Lung (tissue), 12 donors: Measurements from ENCODE around the gene CBX5. TPM values are rescaled to one million over a fixed set of nuclear protein-coding genes. Genes with fewer than 3 reads are reported as not detected.

ENCODE experiments used
- ATAC-seq: fragments of 200-7000 bp; cut with Tn5 transposase; one replicate; pipeline ENCODE4 v1.9.1; 2020; ENCODE audit warnings: moderate number of reproducible peaks; ENCODE audit not compliant: insufficient read depth, low FRiP score
- DNase-seq, 3 donors: peaks; one replicate each; pipeline ENCODE4 v3.0.0-alpha.2; 2013 to 2017
- H3K27ac ChIP-seq, 2 donors: one replicate each; pipeline ENCODE4 v1.5.1; 2013; ENCODE audit warnings: mild to moderate bottlenecking in 2 of 2, moderate library complexity in 2 of 2, control low read depth in 1 of 2, inconsistent platforms in 1 of 2, low read depth in 1 of 2, low read length in 1 of 2
- H3K27me3 ChIP-seq, 3 donors: one replicate each; pipeline ENCODE4 v1.5.1; 2013; ENCODE audit warnings: low read length in 2 of 3; ENCODE audit not compliant: control insufficient read depth in 3 of 3, insufficient read depth in 3 of 3
- H3K36me3 ChIP-seq, 4 donors: one replicate each; pipeline ENCODE4 v1.5.1; 2013; ENCODE audit warnings: low read length in 4 of 4, mild to moderate bottlenecking in 1 of 4, moderate library complexity in 1 of 4; ENCODE audit not compliant: control insufficient read depth in 4 of 4, insufficient read depth in 4 of 4
- H3K4me1 ChIP-seq, 5 donors: one replicate each; pipeline ENCODE4 v1.5.1; 2013; ENCODE audit warnings: low read length in 5 of 5, mild to moderate bottlenecking in 2 of 5, moderate library complexity in 1 of 5; ENCODE audit not compliant: control insufficient read depth in 5 of 5, insufficient read depth in 5 of 5
- H3K4me3 ChIP-seq: one replicate; pipeline ENCODE4 v1.5.1; 2013; ENCODE audit warnings: mild to moderate bottlenecking, control low read depth, moderate library complexity
- H3K9ac ChIP-seq, 2 donors: one replicate each; pipeline ENCODE4 v1.5.1; 2013; ENCODE audit warnings: low read length in 2 of 2, control low read depth in 1 of 2; ENCODE audit not compliant: insufficient read depth in 1 of 2
- H3K9me3 ChIP-seq, 4 donors: one replicate each; pipeline ENCODE4 v1.5.1; 2013; ENCODE audit warnings: low read length in 3 of 4, mild to moderate bottlenecking in 1 of 4, moderate library complexity in 1 of 4; ENCODE audit not compliant: control insufficient read depth in 4 of 4, insufficient read depth in 3 of 4
- WGBS, 2 donors: extraction: QIAGEN DNeasy Blood & Tissue Kit; methylation state at CpG; one replicate each; pipeline ENCODE4 v1.1.7; 2013; 5-methylcytosine and 5-hydroxymethylcytosine counted together
- polyA plus RNA-seq, 2 donors: library from polyadenylated mRNA; stranded (reverse); fragments of 200-250 nt; gene quantifications; one replicate each; pipeline ENCODE4 v1.2.1, GENCODE V29; 2013
- total RNA-seq, 2 donors: library from RNA; depleted of rRNA in 1 of 2; stranded (reverse); fragments of >200 nt in 1 of 2; gene quantifications; one replicate each; pipeline ENCODE4 v1.2.1, GENCODE V29; 2014 to 2021
- TF ChIP-seq, protein P1 (sequence below): IDR thresholded peaks from 2 replicates; pipeline ENCODE4 v1.5.1; 2012; ENCODE audit warnings: mild to moderate bottlenecking; ENCODE audit errors: control extremely low read depth, extremely low read depth
- donor health status: control.
- donor health status: control.
- donor health status: Bipolar disorder and iron deficiency.
- donor health status: healthy.
- donor health status: DM: yes; HTN: yes; CAD: no.

Gene CBX5
- total and polyA plus RNA-seq, 4 donors, result 8.3 to 78.3 (median 30.3) TPM

- Histone ChIP-seq H3K9ac (no peak overlapping the region), H3K27ac (no peak overlapping the region), H3K27me3 (peaks cover 0 to 44% (median 9%) of the 10 kb centered on the region in 3 donors), H3K4me1 (peaks cover 0 to 23% (median 4%) of the 10 kb centered on the region in 5 donors), H3K36me3 (no peaks in the 10 kb centered on the region), H3K4me3 (no peak overlapping the region), H3K9me3 (no peaks in the 10 kb centered on the region)
- TF ChIP-seq, protein P1, sequence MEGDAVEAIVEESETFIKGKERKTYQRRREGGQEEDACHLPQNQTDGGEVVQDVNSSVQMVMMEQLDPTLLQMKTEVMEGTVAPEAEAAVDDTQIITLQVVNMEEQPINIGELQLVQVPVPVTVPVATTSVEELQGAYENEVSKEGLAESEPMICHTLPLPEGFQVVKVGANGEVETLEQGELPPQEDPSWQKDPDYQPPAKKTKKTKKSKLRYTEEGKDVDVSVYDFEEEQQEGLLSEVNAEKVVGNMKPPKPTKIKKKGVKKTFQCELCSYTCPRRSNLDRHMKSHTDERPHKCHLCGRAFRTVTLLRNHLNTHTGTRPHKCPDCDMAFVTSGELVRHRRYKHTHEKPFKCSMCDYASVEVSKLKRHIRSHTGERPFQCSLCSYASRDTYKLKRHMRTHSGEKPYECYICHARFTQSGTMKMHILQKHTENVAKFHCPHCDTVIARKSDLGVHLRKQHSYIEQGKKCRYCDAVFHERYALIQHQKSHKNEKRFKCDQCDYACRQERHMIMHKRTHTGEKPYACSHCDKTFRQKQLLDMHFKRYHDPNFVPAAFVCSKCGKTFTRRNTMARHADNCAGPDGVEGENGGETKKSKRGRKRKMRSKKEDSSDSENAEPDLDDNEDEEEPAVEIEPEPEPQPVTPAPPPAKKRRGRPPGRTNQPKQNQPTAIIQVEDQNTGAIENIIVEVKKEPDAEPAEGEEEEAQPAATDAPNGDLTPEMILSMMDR, result no peak
- WGBS, 2 donors, result 45 to 56% methylated on average over 3 of the region's 3 CpGs
- DNase-seq (peak in 1 of 3 donors; percentile 38), ATAC-seq (no peak)
Observed at GRCh38 chr12:54199917-54200316, 80.0 kb downstream of the CBX5 start.

DNA sequence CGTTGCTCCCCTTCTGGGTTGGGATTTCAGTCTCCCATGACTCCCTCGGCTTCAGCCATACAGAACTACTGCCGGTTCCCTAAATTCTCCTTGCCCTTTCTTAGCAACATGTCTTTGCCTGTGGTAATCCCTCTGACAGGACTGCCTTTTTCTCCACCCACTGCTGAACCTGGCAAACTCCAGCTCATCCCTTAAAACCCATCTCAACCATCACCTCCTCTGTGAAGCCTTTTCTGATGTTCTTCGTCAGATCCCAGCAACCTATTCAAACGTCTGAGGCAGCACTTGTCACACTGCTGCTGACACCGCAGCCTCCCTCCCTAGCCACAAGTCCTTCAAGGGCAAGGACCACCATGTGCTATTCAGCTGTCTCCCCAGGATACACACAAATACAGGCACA is 80.9 kb downstream of the CBX5 start:
- no peak overlapping the region for H3K9ac ChIP-seq
- no peak for ATAC-seq
- TF ChIP-seq, protein P1, result no peak
- H3K27me3 ChIP-seq, result peaks cover 0 to 44% (median 9%) of the 10 kb centered on the region in 3 donors
- 61 to 74% methylated on average over 6 of the region's 6 CpGs for WGBS, 2 donors
- peaks cover 0 to 23% (median 4%) of the 10 kb centered on the region in 5 donors for H3K4me1 ChIP-seq
- no peaks in the 10 kb centered on the region for H3K36me3 ChIP-seq
- H3K27ac ChIP-seq, result no peak overlapping the region
- no peak for DNase-seq
- H3K4me3 ChIP-seq, result no peak overlapping the region
- no peaks in the 10 kb centered on the region for H3K9me3 ChIP-seq

GRCh38 chr12:54197431-54197909 is 82.5 kb downstream of the CBX5 start:
- H3K9ac ChIP-seq, result no peak overlapping the region
- H3K27ac ChIP-seq, result no peak overlapping the region
- ATAC-seq, result no peak
- H3K4me1 ChIP-seq, result peaks cover 0 to 23% (median 4%) of the 10 kb centered on the region in 5 donors
- H3K4me3 ChIP-seq, result no peak overlapping the region
- H3K36me3 ChIP-seq, result no peaks in the 10 kb centered on the region
- TF ChIP-seq, protein P1, result no peak
- H3K27me3 ChIP-seq, result peaks cover 0 to 34% (median 9%) of the 10 kb centered on the region in 3 donors
- no peaks in the 10 kb centered on the region for H3K9me3 ChIP-seq
- 49 to 60% methylated on average over 8 of the region's 8 CpGs for WGBS, 2 donors
- peak in 2 of 3 donors; percentile 34 to 53 for DNase-seq

DNA sequence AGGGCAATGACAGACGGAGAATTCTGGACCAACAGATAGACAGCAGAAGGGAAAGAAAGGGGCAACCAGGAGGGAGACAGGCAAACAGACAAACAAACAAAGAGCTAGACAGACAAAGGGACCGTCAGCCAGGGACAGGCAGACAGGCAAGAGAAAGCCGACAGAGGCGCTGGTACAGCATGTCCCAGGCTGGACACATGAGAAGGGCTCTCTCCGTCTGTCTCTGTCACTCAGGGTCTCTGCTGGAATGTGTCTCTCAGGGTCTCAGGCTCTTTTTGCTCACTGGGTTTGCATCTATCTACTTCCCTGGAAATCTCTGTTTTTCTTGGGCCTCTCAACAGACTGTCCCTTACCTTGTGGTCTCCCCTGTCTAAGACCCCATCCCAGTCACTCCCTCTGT is 82.9 kb downstream of the CBX5 start:
- Histone ChIP-seq H3K4me1 (peaks cover 0 to 23% (median 4%) of the 10 kb centered on the region in 5 donors), H3K27ac (no peak overlapping the region), H3K9ac (no peak overlapping the region), H3K27me3 (peaks cover 0 to 31% (median 12%) of the 10 kb centered on the region in 3 donors), H3K36me3 (no peaks in the 10 kb centered on the region), H3K9me3 (no peaks in the 10 kb centered on the region), H3K4me3 (no peak overlapping the region)
- WGBS, 2 donors, result 55 to 74% methylated on average over 5 of the region's 5 CpGs
- no peak for DNase-seq
- TF ChIP-seq, protein P1, result no peak
- ATAC-seq, result no peak
